HG03159 (cell line): ENCODE results near the gene TRIM15.

Experiments used
- ATAC-seq: cut with Tn5 transposase; IDR thresholded peaks from one replicate; pipeline ENCODE4 v1.9.1; 2021; ENCODE audit warnings: mild to moderate bottlenecking, moderate library complexity; ENCODE audit not compliant: unreplicated experiment

The TRIM15 gene

GRCh38 chr6:30144811-30145210, 18.5 kb upstream of the TRIM15 start:
- no peak for ATAC-seq

GRCh38 chr6:30145818-30146217, 17.5 kb upstream of the TRIM15 start:
- ATAC-seq, result no peak

- no peak for ATAC-seq
Measured at GRCh38 chr6:30147096-30147495, 16.2 kb upstream of the TRIM15 start.

GRCh38 chr6:30149234-30149633, 14.1 kb upstream of the TRIM15 start:
- ATAC-seq, result no peak

- ATAC-seq, result no peak
Measured at GRCh38 chr6:30149858-30150550, 13.3 kb upstream of the TRIM15 start.

- ATAC-seq, result no peak
Measured at GRCh38 chr6:30150671-30151395, 12.5 kb upstream of the TRIM15 start.

GRCh38 chr6:30151580-30151979, 11.8 kb upstream of the TRIM15 start:
- no peak for ATAC-seq

- ATAC-seq, result no peak
Measured at GRCh38 chr6:30152016-30152673, 11.2 kb upstream of the TRIM15 start.

GRCh38 chr6:30152910-30153610, 10.3 kb upstream of the TRIM15 start:
- no peak for ATAC-seq

GRCh38 chr6:30154061-30154460, 9.3 kb upstream of the TRIM15 start:
- no peak for ATAC-seq

- no peak for ATAC-seq
Measured at GRCh38 chr6:30154709-30155519, 8.4 kb upstream of the TRIM15 start.

- no peak for ATAC-seq
Measured at GRCh38 chr6:30155520-30156261, 7.7 kb upstream of the TRIM15 start.

GRCh38 chr6:30156262-30156599, 7.1 kb upstream of the TRIM15 start:
- ATAC-seq, result no peak

GRCh38 chr6:30156774-30157173, 6.6 kb upstream of the TRIM15 start:
- no peak for ATAC-seq

- ATAC-seq, result no peak
Measured at GRCh38 chr6:30157581-30157980, 5.8 kb upstream of the TRIM15 start.

GRCh38 chr6:30157999-30158398, 5.3 kb upstream of the TRIM15 start:
- no peak for ATAC-seq

GRCh38 chr6:30158475-30159040, 4.8 kb upstream of the TRIM15 start:
- no peak for ATAC-seq

- ATAC-seq, result no peak
Measured at GRCh38 chr6:30160008-30160784, 3.1 kb upstream of the TRIM15 start.
